CD1c-positive myeloid dendritic cell (primary cell): ENCODE data around the gene CATSPER3.
"Not testable (repeated sequence)": the region's sequence is repeated elsewhere in the genome, so short reads cannot be mapped to it uniquely, and the experiment has no call there.

Experiments used
- DNase-seq: peaks from one replicate; pipeline ENCODE4 v3.0.0-alpha.2; 2016; ENCODE audit errors: extremely low spot score

The CATSPER3 gene

GRCh38 chr5:134975078-134975715 is 7.5 kb downstream of the CATSPER3 start:
- DNase-seq = no peak

GRCh38 chr5:134975843-134976242 is 8.1 kb downstream of the CATSPER3 start:
- DNase-seq = no peak

GRCh38 chr5:134976841-134977240 is 9.1 kb downstream of the CATSPER3 start:
- DNase-seq = no peak

GRCh38 chr5:134979416-134979815 is 11.7 kb downstream of the CATSPER3 start:
- DNase-seq = no peak

- no peak for DNase-seq
These were observed 14.5 kb downstream of the CATSPER3 start for GRCh38 chr5:134982230-134982629.

- DNase-seq = no peak
These were observed 21.6 kb downstream of the CATSPER3 start for GRCh38 chr5:134989266-134989830.

- not testable (repeated sequence) for DNase-seq
These were observed 22.5 kb downstream of the CATSPER3 start for GRCh38 chr5:134990183-134990582.

- no peak for DNase-seq
These were observed 24.4 kb downstream of the CATSPER3 start for GRCh38 chr5:134992148-134992547.

GRCh38 chr5:134993161-134993560 is 25.5 kb downstream of the CATSPER3 start:
- DNase-seq = no peak

GRCh38 chr5:134994560-134995156 is 27.0 kb downstream of the CATSPER3 start:
- DNase-seq = no peak

GRCh38 chr5:134995850-134996402 is 28.2 kb downstream of the CATSPER3 start:
- DNase-seq = no peak

- no peak for DNase-seq
These were observed 29.3 kb downstream of the CATSPER3 start for GRCh38 chr5:134997015-134997414.

- not testable (repeated sequence) for DNase-seq
These were observed 30.4 kb downstream of the CATSPER3 start for GRCh38 chr5:134998068-134998467.

- DNase-seq = no peak
These were observed 36.7 kb downstream of the CATSPER3 start for GRCh38 chr5:135004376-135004775.

GRCh38 chr5:135005076-135005475 is 37.4 kb downstream of the CATSPER3 start:
- DNase-seq = no peak

GRCh38 chr5:135007305-135007704 is 39.6 kb downstream of the CATSPER3 start:
- no peak for DNase-seq

GRCh38 chr5:135007749-135008363 is 40.1 kb downstream of the CATSPER3 start:
- DNase-seq = no peak

- DNase-seq = no peak
These were observed 40.8 kb downstream of the CATSPER3 start for GRCh38 chr5:135008556-135008955.

GRCh38 chr5:135008981-135009735 is 41.5 kb downstream of the CATSPER3 start:
- no peak for DNase-seq

GRCh38 chr5:135009736-135010501 is 42.2 kb downstream of the CATSPER3 start:
- DNase-seq = no peak
